ENCODE results near the gene CDC25A.
A peak's percentile ranks its signal among the peaks of the same experiment; 100 is the strongest.

Gene CDC25A

GRCh38 chr3:48188266-48189201 is at the start of gene CDC25A:
CDC25A (minus strand) TSS chr3:48188417; CDS start chr3:48187947, 470 bp downstream.
- Histone ChIP-seq H3K9ac (ENCODE audit: insufficient read length, low read depth) (peak within 1 kb of the TSS; percentile 95), H3K9me3 (ENCODE audit: insufficient read depth, low read length) (no peaks in the 10 kb centered on the region), H3K36me3 (ENCODE audit: insufficient read depth, insufficient read length, low read length) (peaks cover 33% of the 10 kb centered on the region), H3K4me1 (ENCODE audit: insufficient read depth, insufficient read length) (peaks cover 11% of the 10 kb centered on the region), H3K4me3 (ENCODE audit: insufficient read length, low read depth) (peak within 1 kb of the TSS; percentile 88), H3K27me3 (ENCODE audit: insufficient read depth, insufficient read length) (no peaks in the 10 kb centered on the region)
- DNase-seq (ENCODE audit: low read depth, low spot score), result peak; percentile 99
- TF ChIP-seq SUZ12 (IDR thresholded peaks at IDR 0.05; ENCODE audit: extremely low read depth, insufficient read depth, insufficient read length) (no peak), YY1 (IDR thresholded peaks at IDR 0.05; ENCODE audit: insufficient read depth, insufficient read length) (no peak), ZNF274 (IDR thresholded peaks at IDR 0.05; ENCODE audit: low read depth, low read length) (no peak)

- DNase-seq (ENCODE audit: low read depth, low spot score), result no peak
- no peaks in the 10 kb centered on the region for H3K27me3 ChIP-seq (ENCODE audit: insufficient read depth, insufficient read length)
Observed at GRCh38 chr3:48236531-48236930, 48.3 kb upstream of the CDC25A start.

GRCh38 chr3:48233542-48233941 is 45.3 kb upstream of the CDC25A start:
- Histone ChIP-seq H3K9ac (ENCODE audit: insufficient read length, low read depth) (no peak overlapping the region), H3K4me3 (ENCODE audit: insufficient read length, low read depth) (no peak overlapping the region), H3K27me3 (ENCODE audit: insufficient read depth, insufficient read length) (no peaks in the 10 kb centered on the region), H3K36me3 (ENCODE audit: insufficient read depth, insufficient read length, low read length) (no peaks in the 10 kb centered on the region), H3K9me3 (ENCODE audit: insufficient read depth, low read length) (no peaks in the 10 kb centered on the region), H3K4me1 (ENCODE audit: insufficient read depth, insufficient read length) (no peaks in the 10 kb centered on the region)
- DNase-seq (ENCODE audit: low read depth, low spot score), result no peak
- no peak for TF ChIP-seq YY1 (IDR thresholded peaks at IDR 0.05; ENCODE audit: insufficient read depth, insufficient read length)
- no peak for TF ChIP-seq SUZ12 (IDR thresholded peaks at IDR 0.05; ENCODE audit: extremely low read depth, insufficient read depth, insufficient read length)
- TF ChIP-seq ZNF274 (IDR thresholded peaks at IDR 0.05; ENCODE audit: low read depth, low read length), result no peak

More at GRCh38 chr3:48236531-48236930, 48.3 kb upstream of the CDC25A start:
- no peak overlapping the region for H3K9ac ChIP-seq (ENCODE audit: insufficient read length, low read depth)
- H3K9me3 ChIP-seq (ENCODE audit: insufficient read depth, low read length), result no peaks in the 10 kb centered on the region
- no peak for TF ChIP-seq YY1 (IDR thresholded peaks at IDR 0.05; ENCODE audit: insufficient read depth, insufficient read length)
- no peak for TF ChIP-seq ZNF274 (IDR thresholded peaks at IDR 0.05; ENCODE audit: low read depth, low read length)
- no peak for TF ChIP-seq SUZ12 (IDR thresholded peaks at IDR 0.05; ENCODE audit: extremely low read depth, insufficient read depth, insufficient read length)
- no peaks in the 10 kb centered on the region for H3K36me3 ChIP-seq (ENCODE audit: insufficient read depth, insufficient read length, low read length)
- H3K4me1 ChIP-seq (ENCODE audit: insufficient read depth, insufficient read length), result no peaks in the 10 kb centered on the region
- no peak overlapping the region for H3K4me3 ChIP-seq (ENCODE audit: insufficient read length, low read depth)

- no peaks in the 10 kb centered on the region for H3K36me3 ChIP-seq (ENCODE audit: insufficient read depth, insufficient read length, low read length)
- no peaks in the 10 kb centered on the region for H3K9me3 ChIP-seq (ENCODE audit: insufficient read depth, low read length)
- DNase-seq (ENCODE audit: low read depth, low spot score), result peak; percentile 77
- TF ChIP-seq ZNF274 (IDR thresholded peaks at IDR 0.05; ENCODE audit: low read depth, low read length), result no peak
- no peak for TF ChIP-seq SUZ12 (IDR thresholded peaks at IDR 0.05; ENCODE audit: extremely low read depth, insufficient read depth, insufficient read length)
- TF ChIP-seq YY1 (IDR thresholded peaks at IDR 0.05; ENCODE audit: insufficient read depth, insufficient read length), result no peak
- no peaks in the 10 kb centered on the region for H3K4me1 ChIP-seq (ENCODE audit: insufficient read depth, insufficient read length)
- no peak overlapping the region for H3K4me3 ChIP-seq (ENCODE audit: insufficient read length, low read depth)
- H3K27me3 ChIP-seq (ENCODE audit: insufficient read depth, insufficient read length), result no peaks in the 10 kb centered on the region
- H3K9ac ChIP-seq (ENCODE audit: insufficient read length, low read depth), result no peak overlapping the region
Observed at GRCh38 chr3:48232734-48233133, 44.5 kb upstream of the CDC25A start.

- no peak for DNase-seq (ENCODE audit: low read depth, low spot score)
- no peak overlapping the region for H3K4me3 ChIP-seq (ENCODE audit: insufficient read length, low read depth)
- TF ChIP-seq YY1 (IDR thresholded peaks at IDR 0.05; ENCODE audit: insufficient read depth, insufficient read length) (no peak), ZNF274 (IDR thresholded peaks at IDR 0.05; ENCODE audit: low read depth, low read length) (no peak)
- no peaks in the 10 kb centered on the region for H3K36me3 ChIP-seq (ENCODE audit: insufficient read depth, insufficient read length, low read length)
- H3K27me3 ChIP-seq (ENCODE audit: insufficient read depth, insufficient read length), result no peaks in the 10 kb centered on the region
- no peaks in the 10 kb centered on the region for H3K4me1 ChIP-seq (ENCODE audit: insufficient read depth, insufficient read length)
- H3K9ac ChIP-seq (ENCODE audit: insufficient read length, low read depth), result no peak overlapping the region
- no peaks in the 10 kb centered on the region for H3K9me3 ChIP-seq (ENCODE audit: insufficient read depth, low read length)
Observed at GRCh38 chr3:48232232-48232631, 44.0 kb upstream of the CDC25A start.

GRCh38 chr3:48226939-48227338 is 38.7 kb upstream of the CDC25A start:
- Histone ChIP-seq H3K4me1 (ENCODE audit: insufficient read depth, insufficient read length) (peaks cover 4% of the 10 kb centered on the region), H3K9me3 (ENCODE audit: insufficient read depth, low read length) (no peaks in the 10 kb centered on the region), H3K4me3 (ENCODE audit: insufficient read length, low read depth) (no peak overlapping the region), H3K27me3 (ENCODE audit: insufficient read depth, insufficient read length) (no peaks in the 10 kb centered on the region), H3K36me3 (ENCODE audit: insufficient read depth, insufficient read length, low read length) (no peaks in the 10 kb centered on the region), H3K9ac (ENCODE audit: insufficient read length, low read depth) (no peak overlapping the region)
- no peak for TF ChIP-seq SUZ12 (IDR thresholded peaks at IDR 0.05; ENCODE audit: extremely low read depth, insufficient read depth, insufficient read length)
- TF ChIP-seq ZNF274 (IDR thresholded peaks at IDR 0.05; ENCODE audit: low read depth, low read length), result no peak
- no peak for TF ChIP-seq YY1 (IDR thresholded peaks at IDR 0.05; ENCODE audit: insufficient read depth, insufficient read length)
- no peak for DNase-seq (ENCODE audit: low read depth, low spot score)

- no peaks in the 10 kb centered on the region for H3K27me3 ChIP-seq (ENCODE audit: insufficient read depth, insufficient read length)
- no peak for DNase-seq (ENCODE audit: low read depth, low spot score)
- TF ChIP-seq YY1 (IDR thresholded peaks at IDR 0.05; ENCODE audit: insufficient read depth, insufficient read length) (no peak), ZNF274 (IDR thresholded peaks at IDR 0.05; ENCODE audit: low read depth, low read length) (no peak)
- no peak overlapping the region for H3K9ac ChIP-seq (ENCODE audit: insufficient read length, low read depth)
- peaks cover 4% of the 10 kb centered on the region for H3K4me1 ChIP-seq (ENCODE audit: insufficient read depth, insufficient read length)
- H3K9me3 ChIP-seq (ENCODE audit: insufficient read depth, low read length), result no peaks in the 10 kb centered on the region
- no peaks in the 10 kb centered on the region for H3K36me3 ChIP-seq (ENCODE audit: insufficient read depth, insufficient read length, low read length)
- no peak overlapping the region for H3K4me3 ChIP-seq (ENCODE audit: insufficient read length, low read depth)
Observed at GRCh38 chr3:48225587-48225986, 37.4 kb upstream of the CDC25A start.

Measured in NT2/D1 (cell line).